ENCODE results near the gene ITM2A. TPM values are rescaled to one million over a fixed set of nuclear protein-coding genes. Genes with fewer than 3 reads are reported as not detected.

The ITM2A gene
- 0.54 and 3.3 TPM in 2 replicates for total RNA-seq (ENCODE audit: low replicate concordance)

GRCh38 chrX:79366873-79367749 lies at the start of gene ITM2A:
Gene ITM2A, minus strand, starts transcription at chrX:79367334. Its CDS starts 119 bp downstream, at chrX:79367215.
- no peak within 1 kb of the TSS for H3K4me3 ChIP-seq (ENCODE audit: low read depth, low read length)
- no peak for TF ChIP-seq CTCF (IDR thresholded peaks at IDR 0.05; ENCODE audit: insufficient read depth, low read length)
- no peak for DNase-seq (ENCODE audit: low read depth)

DNA sequence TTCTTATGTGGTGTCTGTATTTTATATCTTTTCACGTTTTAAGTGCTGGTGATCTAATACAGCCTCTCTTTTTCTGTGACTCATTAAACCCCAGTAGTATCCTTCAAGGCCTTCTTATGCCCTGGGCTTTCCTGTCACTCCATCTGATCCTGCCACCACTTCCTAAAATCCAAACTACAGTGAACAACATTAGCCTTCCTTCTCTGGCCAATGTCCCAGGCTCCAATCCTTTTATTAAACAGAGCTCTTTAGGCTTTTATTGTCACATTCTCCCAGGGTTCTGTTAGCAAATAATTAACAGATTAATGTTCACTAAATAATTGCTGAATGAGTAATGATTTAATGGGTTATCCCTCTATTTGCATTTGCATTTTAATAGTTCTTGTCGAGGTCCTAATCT lies 47.9 kb upstream of the ITM2A start:
- DNase-seq (ENCODE audit: low read depth), result no peak
- no peak for TF ChIP-seq CTCF (IDR thresholded peaks at IDR 0.05; ENCODE audit: insufficient read depth, low read length)
- H3K4me3 ChIP-seq (ENCODE audit: low read depth, low read length), result no peak overlapping the region

DNA sequence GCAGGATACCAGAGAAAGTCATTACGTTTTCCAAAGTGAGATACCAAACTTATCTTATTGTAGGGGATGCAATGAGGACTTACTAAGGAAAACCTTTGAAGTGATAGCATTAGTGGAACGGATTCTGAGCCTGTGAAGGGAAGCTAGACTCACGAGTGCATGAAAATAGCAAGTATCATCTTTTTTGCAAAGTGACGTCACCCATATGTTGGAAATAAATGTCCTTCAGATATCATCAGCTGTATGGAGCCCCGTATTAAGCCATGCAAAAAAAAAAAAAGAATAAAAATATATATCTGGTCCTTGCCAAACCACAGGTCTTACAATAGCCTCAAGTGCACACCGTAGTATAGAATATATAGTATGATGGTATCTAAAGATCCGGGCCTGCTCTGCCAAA lies 46.8 kb upstream of the ITM2A start:
- H3K4me3 ChIP-seq (ENCODE audit: low read depth, low read length), result no peak overlapping the region
- no peak for TF ChIP-seq CTCF (IDR thresholded peaks at IDR 0.05; ENCODE audit: insufficient read depth, low read length)

DNA sequence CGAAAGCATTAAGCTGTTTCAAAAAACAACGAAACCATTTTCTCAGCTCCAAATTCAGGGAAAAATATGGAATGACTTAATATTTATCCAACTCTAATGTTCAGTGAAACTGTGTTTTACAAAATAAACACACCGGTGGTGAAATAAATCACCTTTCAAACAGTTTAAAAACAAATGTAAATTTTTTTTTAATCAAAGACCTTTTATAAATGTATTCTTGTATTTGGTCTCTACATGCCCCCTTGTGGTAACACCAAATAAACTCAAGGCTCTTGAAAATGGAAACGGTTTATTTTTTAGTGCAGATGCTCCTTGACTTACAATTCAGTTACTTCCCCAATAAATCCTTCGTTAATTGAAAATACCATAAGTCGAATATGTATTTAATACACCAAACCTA lies 45.8 kb upstream of the ITM2A start:
- peak; percentile 28 for DNase-seq (ENCODE audit: low read depth)
- peak overlapping the region; percentile 11 for H3K4me3 ChIP-seq (ENCODE audit: low read depth, low read length)
- TF ChIP-seq CTCF (IDR thresholded peaks at IDR 0.05; ENCODE audit: insufficient read depth, low read length), result peak; percentile 46

More for the DNA sequence above, 46.8 kb upstream of the ITM2A start:
- no peak for DNase-seq (ENCODE audit: low read depth)

DNA sequence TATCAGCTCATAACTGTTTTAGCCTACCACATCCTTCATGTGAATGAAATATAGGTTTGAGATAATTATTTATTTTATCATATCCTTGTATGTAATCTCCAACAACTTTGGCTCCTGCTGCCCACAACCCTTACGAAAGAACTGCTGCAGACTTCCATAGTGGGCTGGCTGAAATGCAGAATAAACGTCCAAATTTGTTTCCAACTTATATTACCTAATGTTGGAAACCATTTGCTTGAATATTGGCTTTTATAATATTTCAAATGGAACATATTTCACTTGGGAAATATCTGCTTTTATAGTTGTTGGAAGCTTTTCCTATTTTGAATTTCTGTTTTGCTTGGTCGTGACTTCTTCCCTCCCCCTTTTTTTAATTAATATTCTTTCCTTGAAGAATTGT lies 45.0 kb upstream of the ITM2A start:
- no peak for DNase-seq (ENCODE audit: low read depth)
- TF ChIP-seq CTCF (IDR thresholded peaks at IDR 0.05; ENCODE audit: insufficient read depth, low read length), result no peak
- H3K4me3 ChIP-seq (ENCODE audit: low read depth, low read length), result no peak overlapping the region

- DNase-seq (ENCODE audit: low read depth), result no peak
- no peak overlapping the region for H3K4me3 ChIP-seq (ENCODE audit: low read depth, low read length)
- TF ChIP-seq CTCF (IDR thresholded peaks at IDR 0.05; ENCODE audit: insufficient read depth, low read length), result no peak
These were observed 42.5 kb upstream of the ITM2A start for GRCh38 chrX:79409657-79410056.
